GM12892 (cell line): ENCODE data around the gene CEACAM1.

Experiments used
- POLR2A ChIP-seq: IDR thresholded peaks from 2 replicates; pipeline ENCODE4 v1.6.1; 2011; ENCODE audit warnings: low read depth, low read length, control low read depth
- POLR2AphosphoS5 ChIP-seq: IDR thresholded peaks from 2 replicates; pipeline ENCODE4 v1.6.1; 2011; ENCODE audit warnings: low read depth, low read length, control low read depth
- TAF1 ChIP-seq: IDR thresholded peaks from 2 replicates; pipeline ENCODE4 v1.6.1; 2011; ENCODE audit warnings: low read depth, mild to moderate bottlenecking, control low read depth, low read length, borderline replicate concordance

- TF ChIP-seq POLR2A (no peak), TAF1 (no peak), POLR2AphosphoS5 (no peak)
Observed at GRCh38 chr19:42555317-42555716, 27.0 kb upstream of the CEACAM1 start.
